Gastrocnemius medialis (tissue), 4 donors: ENCODE data around the gene CEACAM18.

Experiments used
- POLR2A ChIP-seq, 2 donors: fragments of 450-650 bp; IDR thresholded peaks; one replicate each; pipeline ENCODE4 v1.6.1; 2017; ENCODE audit warnings: antibody characterized with exemption in 2 of 2, mild to moderate bottlenecking in 2 of 2, moderate library complexity in 2 of 2
- TF ChIP-seq, protein P1 (sequence below), 5 experiments: fragments of 450-650 bp in 3 of 5; fragments of 200-600 bp in 2 of 5; sonication (generic) in 2 of 5; IDR thresholded peaks in 4 of 5; conservative IDR thresholded peaks in 1 of 5; 1 replicate in 4 of 5; 2 replicates in 1 of 5; pipeline ENCODE4 v1.5.1; 2016 to 2019; ENCODE audit warnings: antibody characterized with exemption in 5 of 5, mild to moderate bottlenecking in 3 of 5, moderate library complexity in 3 of 5

DNA sequence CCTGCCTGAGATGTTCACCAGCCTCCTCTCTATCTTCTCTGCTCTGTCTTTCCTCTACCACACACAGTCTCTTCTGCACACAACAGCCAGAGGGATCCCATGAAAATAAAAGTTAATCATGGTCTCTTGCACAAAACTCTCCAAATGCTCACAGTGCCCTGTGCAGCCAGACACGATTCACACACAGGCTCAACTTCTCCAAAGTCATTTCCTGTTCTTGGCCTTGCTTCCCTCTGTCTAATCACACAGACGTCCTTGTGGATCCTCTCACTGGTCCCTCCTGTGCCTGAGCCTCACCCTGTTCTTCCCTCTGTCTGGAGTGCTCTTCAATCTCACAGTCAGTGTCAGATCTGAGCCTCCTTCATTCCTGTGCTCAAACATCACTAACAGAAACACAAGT lies 15.4 kb downstream of the CEACAM18 start:
- TF ChIP-seq, protein P1, sequence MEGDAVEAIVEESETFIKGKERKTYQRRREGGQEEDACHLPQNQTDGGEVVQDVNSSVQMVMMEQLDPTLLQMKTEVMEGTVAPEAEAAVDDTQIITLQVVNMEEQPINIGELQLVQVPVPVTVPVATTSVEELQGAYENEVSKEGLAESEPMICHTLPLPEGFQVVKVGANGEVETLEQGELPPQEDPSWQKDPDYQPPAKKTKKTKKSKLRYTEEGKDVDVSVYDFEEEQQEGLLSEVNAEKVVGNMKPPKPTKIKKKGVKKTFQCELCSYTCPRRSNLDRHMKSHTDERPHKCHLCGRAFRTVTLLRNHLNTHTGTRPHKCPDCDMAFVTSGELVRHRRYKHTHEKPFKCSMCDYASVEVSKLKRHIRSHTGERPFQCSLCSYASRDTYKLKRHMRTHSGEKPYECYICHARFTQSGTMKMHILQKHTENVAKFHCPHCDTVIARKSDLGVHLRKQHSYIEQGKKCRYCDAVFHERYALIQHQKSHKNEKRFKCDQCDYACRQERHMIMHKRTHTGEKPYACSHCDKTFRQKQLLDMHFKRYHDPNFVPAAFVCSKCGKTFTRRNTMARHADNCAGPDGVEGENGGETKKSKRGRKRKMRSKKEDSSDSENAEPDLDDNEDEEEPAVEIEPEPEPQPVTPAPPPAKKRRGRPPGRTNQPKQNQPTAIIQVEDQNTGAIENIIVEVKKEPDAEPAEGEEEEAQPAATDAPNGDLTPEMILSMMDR (IDR thresholded peaks at IDR 0.05 in 4 of 5, conservative IDR thresholded peaks at IDR 0.05 in 1 of 5) = no peak
- TF ChIP-seq POLR2A (IDR thresholded peaks at IDR 0.05) = no peak
